ENCODE measurements around the gene ACBD6. TPM values are rescaled to one million over a fixed set of nuclear protein-coding genes. Genes with fewer than 3 reads are reported as not detected.

ACBD6 gene
- 53.7 to 60.4 TPM (median 59.9 TPM) in 5 replicates for total RNA-seq (2022; extraction: Qiagen RNA extraction)

GRCh38 chr1:180502361-180503279 is at the start of gene ACBD6:
Gene ACBD6 (minus strand): TSS chr1:180502577. CDS start chr1:180502266, 311 bp downstream.

Other genes with a start within 250 kb of the ACBD6 start
- gene OVAAL, start 56.4 kb upstream of the ACBD6 start, total RNA-seq (2022; extraction: Qiagen RNA extraction), result 0.10 to 0.18 TPM in 2 of 5 replicates, not detected in the others
- 16.7 to 29.8 TPM (median 27.0 TPM) in 5 replicates for gene XPR1, start 129.4 kb upstream of the ACBD6 start, total RNA-seq (2022; extraction: Qiagen RNA extraction)